GM12873 (cell line): ENCODE measurements around the gene GMCL2.

Source experiments
- CTCF ChIP-seq: IDR thresholded peaks from 2 replicates; pipeline ENCODE4 v1.5.1; 2012; ENCODE audit warnings: low read depth, mild to moderate bottlenecking, moderate library complexity, low read length, control low read depth; ENCODE audit not compliant: insufficient read depth; ENCODE audit errors: missing control alignments

Gene GMCL2

GRCh38 chr5:178182158-178182876, 4.9 kb downstream of the GMCL2 start:
- TF ChIP-seq CTCF, result no peak

DNA sequence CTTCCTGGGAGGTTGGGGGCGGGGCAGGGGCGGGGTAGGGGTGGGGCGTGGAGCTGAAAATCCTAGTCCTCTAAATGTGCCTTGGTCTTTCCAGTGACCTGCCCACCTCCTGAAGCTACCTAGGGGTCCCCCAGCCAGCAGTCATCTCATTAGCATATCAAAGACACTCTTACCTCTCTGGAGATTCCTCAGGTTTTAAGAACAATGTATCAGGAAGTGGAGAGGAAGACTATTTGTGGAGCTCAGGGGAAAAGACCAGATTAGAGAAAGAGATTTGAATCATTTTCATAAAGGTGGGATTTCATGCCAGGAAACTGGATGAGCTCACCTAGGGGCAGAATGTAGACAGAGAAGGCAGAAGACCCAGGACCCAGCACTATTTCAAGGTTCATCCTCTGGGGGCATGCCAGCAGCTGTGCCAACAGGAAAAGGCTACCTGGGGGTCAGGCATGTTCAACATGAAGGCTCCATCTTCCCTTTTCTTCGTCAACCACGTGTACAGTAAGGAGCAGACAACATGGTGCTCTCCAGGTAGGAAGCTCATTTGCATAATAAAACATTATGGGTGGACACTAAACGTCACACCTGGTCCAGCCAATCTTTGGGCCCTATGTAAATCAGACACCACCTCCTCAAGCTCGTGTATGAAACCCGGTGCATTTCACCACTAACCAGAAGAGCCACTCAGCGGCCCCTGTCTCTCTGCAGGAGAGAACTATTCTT, 6.9 kb downstream of the GMCL2 start:
- no peak for TF ChIP-seq CTCF

- no peak for TF ChIP-seq CTCF
These were observed 9.6 kb downstream of the GMCL2 start for GRCh38 chr5:178177569-178177968.

DNA sequence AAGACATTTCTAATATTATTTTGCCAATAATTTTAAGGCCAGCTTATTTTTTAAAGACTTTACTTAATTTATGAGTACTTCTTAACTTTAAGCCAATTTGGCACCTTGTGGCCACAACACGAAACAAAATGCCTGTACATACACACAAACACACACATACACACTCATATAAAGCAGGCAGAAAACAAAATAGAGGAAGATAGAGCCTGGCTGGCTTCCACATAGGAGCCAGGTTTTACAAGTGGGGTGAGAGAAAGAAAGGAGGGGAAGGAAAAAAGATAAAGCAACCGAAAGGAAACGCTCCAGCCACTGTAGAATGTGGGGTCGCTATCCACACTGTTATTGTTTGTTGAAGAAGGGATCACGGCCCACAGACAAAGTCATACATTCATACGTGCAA, 10.4 kb downstream of the GMCL2 start:
- TF ChIP-seq CTCF, result no peak

DNA sequence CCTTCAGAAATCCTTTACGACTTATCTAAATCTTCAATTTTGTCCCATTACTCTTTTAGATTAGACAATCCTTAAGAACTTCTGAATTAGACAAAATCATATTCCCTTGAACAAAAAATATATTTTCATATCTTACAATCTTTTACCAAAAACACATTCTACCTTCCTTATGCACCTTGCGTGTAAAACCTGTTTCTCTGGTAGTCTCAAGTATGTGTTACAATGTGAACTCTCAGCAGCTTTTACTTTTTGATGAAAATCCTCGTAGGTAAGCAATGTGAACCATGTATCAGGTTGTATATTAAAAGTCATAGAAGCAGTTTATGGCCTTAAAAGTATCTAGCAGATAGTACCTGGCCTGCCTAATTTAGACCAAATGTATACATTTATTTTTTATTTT, 12.7 kb downstream of the GMCL2 start:
- TF ChIP-seq CTCF, result no peak

DNA sequence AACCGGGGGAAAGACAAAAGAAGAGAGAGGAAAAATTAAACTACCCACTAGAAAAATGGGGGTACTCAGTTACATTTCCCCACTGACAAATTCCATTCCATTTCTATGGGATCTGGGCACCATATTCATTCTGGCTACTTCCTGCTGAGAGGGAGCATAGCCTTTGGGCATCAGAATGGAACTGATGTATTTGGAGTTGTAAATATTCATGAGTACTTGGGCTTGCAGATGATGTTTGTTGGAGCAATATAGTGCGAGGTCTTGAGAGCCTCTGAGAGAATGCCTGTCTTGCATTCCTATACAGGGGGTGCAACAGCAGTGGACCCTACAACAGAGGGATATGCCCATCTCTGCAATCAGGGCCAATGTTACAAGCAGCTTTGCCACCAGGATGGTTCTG, 16.7 kb downstream of the GMCL2 start:
- no peak for TF ChIP-seq CTCF

GRCh38 chr5:178165581-178165980, 21.6 kb downstream of the GMCL2 start:
- no peak for TF ChIP-seq CTCF
